Measurements from ENCODE around the gene TMEM132C. TPM values are rescaled to one million over a fixed set of nuclear protein-coding genes. Genes with fewer than 3 reads are reported as not detected.

TMEM132C gene
- polyA plus RNA-seq, 2 of the 4 experiments (the other 2 are of a cell fraction) = not detected

- no peak for TF ChIP-seq ELK1 (IDR thresholded peaks at IDR 0.05; ENCODE audit: low read depth, low read length)
- no peak for TF ChIP-seq CEBPB (IDR thresholded peaks at IDR 0.05)
- TF ChIP-seq CHD4 (IDR thresholded peaks at IDR 0.05; ENCODE audit: borderline replicate concordance) = no peak
- no peak for TF ChIP-seq HOXB5 (CRISPR knock-in tag; IDR thresholded peaks at IDR 0.05)
- no peak for TF ChIP-seq POLR2A (IDR thresholded peaks at IDR 0.05; ENCODE audit: low read length)
- TF ChIP-seq GATA3 (IDR thresholded peaks at IDR 0.05; ENCODE audit: borderline replicate concordance) = no peak
These were observed 255.0 kb downstream of the TMEM132C start (continued) for GRCh38 chr12:128521981-128522380.

GRCh38 chr12:128524439-128524838, 257.5 kb downstream of the TMEM132C start:
- no peak for TF ChIP-seq E2F6 (IDR thresholded peaks at IDR 0.05; ENCODE audit: borderline replicate concordance, low read depth)
- TF ChIP-seq HDAC2 (IDR thresholded peaks at IDR 0.05) = no peak
- H3K9me3 ChIP-seq = no peaks in the 10 kb centered on the region
- ATAC-seq (no peak), FAIRE-seq (no peak), DNase-seq (ENCODE audit: low read depth in 1 of 2, low spot score in 1 of 2) (no peak)
- ChIA-PET CTCF (no interaction called here), POLR2A (no interaction called here)
- H3K27ac ChIP-seq = no peak overlapping the region
- H3K4me1 ChIP-seq = no peaks in the 10 kb centered on the region
- WGBS (ENCODE audit: missing lambda C conversion rate) = 29% methylated on average over 6 of the region's 6 CpGs
- no peak overlapping the region for H3K4me3 ChIP-seq
- H3K4me2 ChIP-seq = no peak overlapping the region

DNA sequence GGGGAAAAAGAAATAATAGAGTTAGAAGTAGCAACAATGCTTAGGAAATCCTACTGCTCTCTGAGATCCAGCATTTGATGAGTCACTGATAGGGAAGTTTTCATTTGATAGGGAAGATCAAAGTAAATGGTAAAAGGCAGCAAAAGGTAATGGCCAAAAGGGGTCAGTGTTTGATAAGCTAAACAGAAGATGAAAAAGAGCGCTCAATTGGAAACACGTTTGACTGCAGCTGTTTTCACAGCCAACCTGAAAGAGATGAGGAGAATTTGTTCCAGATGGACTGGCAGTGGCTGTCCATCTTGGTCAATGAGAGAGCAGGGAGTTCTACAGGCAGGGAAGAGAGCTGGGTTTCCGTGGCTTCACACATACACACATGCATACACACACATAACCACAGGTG, 264.2 kb downstream of the TMEM132C start:
- ChIA-PET CTCF (no interaction called here), POLR2A (no interaction called here)
- no peak overlapping the region for H3K4me2 ChIP-seq
- H3K9me3 ChIP-seq = no peaks in the 10 kb centered on the region
- FAIRE-seq (no peak), ATAC-seq (no peak), DNase-seq (ENCODE audit: low read depth in 1 of 2, low spot score in 1 of 2) (peak in 1 of 2 experiments; percentile 4)
- TF ChIP-seq PHF8 (IDR thresholded peaks at IDR 0.05; ENCODE audit: borderline replicate concordance, low read depth) = no peak
- no peak for TF ChIP-seq EHF (CRISPR knock-in tag; IDR thresholded peaks at IDR 0.05)
- TF ChIP-seq ZSCAN20 (CRISPR knock-in tag; IDR thresholded peaks at IDR 0.05) = no peak
- no peak for TF ChIP-seq MYC (IDR thresholded peaks at IDR 0.05; ENCODE audit: borderline replicate concordance, low read length)
- no peak for TF ChIP-seq POLR2AphosphoS2 (conservative IDR thresholded peaks at IDR 0.05; ENCODE audit: low read length)
- no peak for TF ChIP-seq NPAS2 (CRISPR knock-in tag; IDR thresholded peaks at IDR 0.05; ENCODE audit: borderline replicate concordance)
- TF ChIP-seq, protein P1, sequence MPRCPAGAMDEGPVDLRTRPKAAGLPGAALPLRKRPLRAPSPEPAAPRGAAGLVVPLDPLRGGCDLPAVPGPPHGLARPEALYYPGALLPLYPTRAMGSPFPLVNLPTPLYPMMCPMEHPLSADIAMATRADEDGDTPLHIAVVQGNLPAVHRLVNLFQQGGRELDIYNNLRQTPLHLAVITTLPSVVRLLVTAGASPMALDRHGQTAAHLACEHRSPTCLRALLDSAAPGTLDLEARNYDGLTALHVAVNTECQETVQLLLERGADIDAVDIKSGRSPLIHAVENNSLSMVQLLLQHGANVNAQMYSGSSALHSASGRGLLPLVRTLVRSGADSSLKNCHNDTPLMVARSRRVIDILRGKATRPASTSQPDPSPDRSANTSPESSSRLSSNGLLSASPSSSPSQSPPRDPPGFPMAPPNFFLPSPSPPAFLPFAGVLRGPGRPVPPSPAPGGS (IDR thresholded peaks at IDR 0.05) = no peak
- no peak for TF ChIP-seq CBX2 (IDR thresholded peaks at IDR 0.05; ENCODE audit: borderline replicate concordance, low read depth)
- no peak overlapping the region for H3K4me3 ChIP-seq
- WGBS (ENCODE audit: missing lambda C conversion rate) = 15% methylated on average over 3 of the region's 3 CpGs
- no peak overlapping the region for H3K27ac ChIP-seq
- H3K4me1 ChIP-seq = no peaks in the 10 kb centered on the region

DNA sequence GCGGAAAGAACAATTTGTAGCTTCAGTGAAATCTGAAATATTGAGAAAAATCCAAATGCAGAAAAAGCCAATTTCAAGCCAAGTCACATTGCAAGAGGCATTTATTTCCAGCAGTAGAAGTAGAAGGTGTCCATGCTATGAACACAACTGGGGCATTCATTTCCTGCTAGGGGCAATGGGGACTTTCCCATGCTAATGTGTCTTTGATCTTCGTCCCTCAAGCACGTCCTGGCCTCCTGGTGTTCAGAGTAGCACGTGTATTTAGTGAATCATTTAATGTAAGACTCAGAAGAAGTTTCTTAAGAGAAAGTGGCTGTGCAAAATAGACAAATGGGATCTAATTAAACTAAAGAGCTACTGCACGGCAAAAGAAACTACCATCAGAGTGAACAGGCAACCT, 267.9 kb downstream of the TMEM132C start:
- POLR2A ChIA-PET = no interaction called here
- no peaks in the 10 kb centered on the region for H3K9me3 ChIP-seq
- FAIRE-seq (no peak), DNase-seq (ENCODE audit: low read depth in 1 of 2, low spot score in 1 of 2) (no peak), ATAC-seq (no peak)
- CTCF ChIA-PET = no interaction called here
- H3K4me3 ChIP-seq = no peak overlapping the region
- no peak overlapping the region for H3K4me2 ChIP-seq
- no peak overlapping the region for H3K27ac ChIP-seq
- 8% methylated on average over 5 of the region's 5 CpGs for WGBS (ENCODE audit: missing lambda C conversion rate)
- no peaks in the 10 kb centered on the region for H3K4me1 ChIP-seq
- TF ChIP-seq EHMT2 (IDR thresholded peaks at IDR 0.05; ENCODE audit: low read depth) = no peak
- no peak for TF ChIP-seq POLR2A (IDR thresholded peaks at IDR 0.05; ENCODE audit: low read length)
- TF ChIP-seq KDM5A (IDR thresholded peaks at IDR 0.05) = no peak
- no peak for TF ChIP-seq NR3C1 (IDR thresholded peaks at IDR 0.05)
- no peak for TF ChIP-seq CHD2 (IDR thresholded peaks at IDR 0.05; ENCODE audit: low read length, partially characterized antibody)
- TF ChIP-seq GATA3 (IDR thresholded peaks at IDR 0.05; ENCODE audit: borderline replicate concordance) = no peak
- no peak for TF ChIP-seq POLR2AphosphoS2 (conservative IDR thresholded peaks at IDR 0.05; ENCODE audit: low read length)
- no peak for TF ChIP-seq NPAS2 (CRISPR knock-in tag; IDR thresholded peaks at IDR 0.05; ENCODE audit: borderline replicate concordance)
- TF ChIP-seq RARB (CRISPR knock-in tag; IDR thresholded peaks at IDR 0.05) = no peak
- TF ChIP-seq, protein P2, sequence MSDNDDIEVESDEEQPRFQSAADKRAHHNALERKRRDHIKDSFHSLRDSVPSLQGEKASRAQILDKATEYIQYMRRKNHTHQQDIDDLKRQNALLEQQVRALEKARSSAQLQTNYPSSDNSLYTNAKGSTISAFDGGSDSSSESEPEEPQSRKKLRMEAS (IDR thresholded peaks at IDR 0.05) = no peak
- no peak for TF ChIP-seq MAFK (IDR thresholded peaks at IDR 0.05; ENCODE audit: partially characterized antibody)
- TF ChIP-seq, protein P3, sequence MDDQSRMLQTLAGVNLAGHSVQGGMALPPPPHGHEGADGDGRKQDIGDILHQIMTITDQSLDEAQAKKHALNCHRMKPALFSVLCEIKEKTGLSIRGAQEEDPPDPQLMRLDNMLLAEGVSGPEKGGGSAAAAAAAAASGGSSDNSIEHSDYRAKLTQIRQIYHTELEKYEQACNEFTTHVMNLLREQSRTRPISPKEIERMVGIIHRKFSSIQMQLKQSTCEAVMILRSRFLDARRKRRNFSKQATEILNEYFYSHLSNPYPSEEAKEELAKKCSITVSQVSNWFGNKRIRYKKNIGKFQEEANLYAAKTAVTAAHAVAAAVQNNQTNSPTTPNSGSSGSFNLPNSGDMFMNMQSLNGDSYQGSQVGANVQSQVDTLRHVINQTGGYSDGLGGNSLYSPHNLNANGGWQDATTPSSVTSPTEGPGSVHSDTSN (IDR thresholded peaks at IDR 0.05) = no peak
- TF ChIP-seq, protein P4, sequence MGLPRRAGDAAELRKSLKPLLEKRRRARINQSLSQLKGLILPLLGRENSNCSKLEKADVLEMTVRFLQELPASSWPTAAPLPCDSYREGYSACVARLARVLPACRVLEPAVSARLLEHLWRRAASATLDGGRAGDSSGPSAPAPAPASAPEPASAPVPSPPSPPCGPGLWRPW (IDR thresholded peaks at IDR 0.05) = no peak
- no peak for TF ChIP-seq RAD21 (conservative IDR thresholded peaks at IDR 0.05 in 1 of 2, IDR thresholded peaks at IDR 0.05 in 1 of 2)
- TF ChIP-seq, protein P1 (IDR thresholded peaks at IDR 0.05) = no peak
- no peak for TF ChIP-seq ESRRA (IDR thresholded peaks at IDR 0.05; ENCODE audit: borderline replicate concordance, low read length)
- TF ChIP-seq JUNB (IDR thresholded peaks at IDR 0.05) = no peak
- no peak for TF ChIP-seq MYC (IDR thresholded peaks at IDR 0.05; ENCODE audit: borderline replicate concordance, low read length)
